ENCODE results near the gene IGSF8. TPM values are rescaled to one million over a fixed set of nuclear protein-coding genes. Genes with fewer than 3 reads are reported as not detected.

IGSF8 gene
- total RNA-seq, 1 donor from 2014 or later = 33.2 TPM

DNA sequence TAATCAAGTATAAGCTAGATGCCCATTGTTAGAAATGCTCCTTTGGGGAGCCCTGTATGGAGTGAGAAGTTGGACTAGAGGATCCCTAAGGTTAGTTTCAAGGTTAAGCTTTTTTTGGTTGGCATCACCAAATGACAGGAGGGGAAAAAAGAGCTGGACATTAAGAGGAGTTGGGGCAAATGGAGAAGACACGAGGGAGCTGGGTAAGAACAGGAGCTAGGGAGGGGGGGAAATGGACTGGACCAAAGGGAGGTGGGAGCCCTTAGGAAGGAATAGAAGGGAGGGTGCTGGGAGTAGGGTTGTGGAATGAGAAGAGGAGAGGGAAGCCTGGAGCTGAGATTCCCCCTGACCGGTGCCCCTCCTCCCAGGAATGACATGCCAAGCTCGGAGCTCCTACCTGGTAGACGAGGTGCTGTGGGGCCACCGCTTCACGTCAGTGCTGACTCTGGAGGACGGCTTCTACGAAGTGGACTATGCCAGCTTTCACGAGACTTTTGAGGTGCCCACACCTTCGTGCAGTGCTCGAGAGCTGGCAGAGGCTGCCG lies 11.2 kb downstream of the IGSF8 start:
- Mint-ChIP-seq H3K4me1 (no peaks in the 10 kb centered on the region), H3K9me3 (no peaks in the 10 kb centered on the region), H3K27me3 (ENCODE audit: low read depth) (peaks cover 33% of the 10 kb centered on the region)

DNA sequence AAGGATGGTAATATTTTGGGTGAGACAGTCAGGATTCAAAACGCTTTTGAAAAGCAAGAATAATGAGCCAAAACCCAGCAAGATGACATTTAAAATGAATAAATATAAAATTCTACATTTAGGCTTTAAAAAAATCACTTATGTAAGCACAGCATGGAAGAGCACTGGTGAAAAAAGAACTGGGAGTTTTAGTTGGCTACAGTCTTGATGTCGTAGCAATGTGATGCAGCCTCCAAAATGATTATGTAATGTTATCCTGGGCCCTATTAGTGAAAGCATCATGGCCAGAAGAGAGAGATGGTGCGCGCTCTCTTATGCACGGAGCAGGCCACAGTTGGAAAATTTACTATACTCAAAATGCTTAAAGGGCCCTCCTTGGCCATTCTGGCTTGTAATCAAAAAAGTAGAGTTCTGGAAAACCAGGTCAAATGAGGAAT lies 11.9 kb downstream of the IGSF8 start:
- Mint-ChIP-seq H3K27me3 (ENCODE audit: low read depth) (peaks cover 40% of the 10 kb centered on the region), H3K9me3 (no peaks in the 10 kb centered on the region), H3K36me3 (peaks cover 5% of the 10 kb centered on the region), H3K27ac (no peak overlapping the region), H3K4me3 (no peak overlapping the region), H3K4me1 (no peaks in the 10 kb centered on the region)
- TF ChIP-seq, protein P1, sequence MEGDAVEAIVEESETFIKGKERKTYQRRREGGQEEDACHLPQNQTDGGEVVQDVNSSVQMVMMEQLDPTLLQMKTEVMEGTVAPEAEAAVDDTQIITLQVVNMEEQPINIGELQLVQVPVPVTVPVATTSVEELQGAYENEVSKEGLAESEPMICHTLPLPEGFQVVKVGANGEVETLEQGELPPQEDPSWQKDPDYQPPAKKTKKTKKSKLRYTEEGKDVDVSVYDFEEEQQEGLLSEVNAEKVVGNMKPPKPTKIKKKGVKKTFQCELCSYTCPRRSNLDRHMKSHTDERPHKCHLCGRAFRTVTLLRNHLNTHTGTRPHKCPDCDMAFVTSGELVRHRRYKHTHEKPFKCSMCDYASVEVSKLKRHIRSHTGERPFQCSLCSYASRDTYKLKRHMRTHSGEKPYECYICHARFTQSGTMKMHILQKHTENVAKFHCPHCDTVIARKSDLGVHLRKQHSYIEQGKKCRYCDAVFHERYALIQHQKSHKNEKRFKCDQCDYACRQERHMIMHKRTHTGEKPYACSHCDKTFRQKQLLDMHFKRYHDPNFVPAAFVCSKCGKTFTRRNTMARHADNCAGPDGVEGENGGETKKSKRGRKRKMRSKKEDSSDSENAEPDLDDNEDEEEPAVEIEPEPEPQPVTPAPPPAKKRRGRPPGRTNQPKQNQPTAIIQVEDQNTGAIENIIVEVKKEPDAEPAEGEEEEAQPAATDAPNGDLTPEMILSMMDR (IDR thresholded peaks at IDR 0.05; ENCODE audit: unreplicated experiment) = no peak
- no peak for DNase-seq (ENCODE audit: low spot score in 2 of 2, unreplicated experiment in 2 of 2)

More for the DNA sequence above, 11.2 kb downstream of the IGSF8 start:
- no peak for DNase-seq (ENCODE audit: low spot score in 2 of 2, unreplicated experiment in 2 of 2)
- Mint-ChIP-seq H3K27ac (no peak overlapping the region), H3K36me3 (peaks cover 5% of the 10 kb centered on the region), H3K4me3 (no peak overlapping the region)
- TF ChIP-seq, protein P1 (IDR thresholded peaks at IDR 0.05; ENCODE audit: unreplicated experiment) = no peak

DNA sequence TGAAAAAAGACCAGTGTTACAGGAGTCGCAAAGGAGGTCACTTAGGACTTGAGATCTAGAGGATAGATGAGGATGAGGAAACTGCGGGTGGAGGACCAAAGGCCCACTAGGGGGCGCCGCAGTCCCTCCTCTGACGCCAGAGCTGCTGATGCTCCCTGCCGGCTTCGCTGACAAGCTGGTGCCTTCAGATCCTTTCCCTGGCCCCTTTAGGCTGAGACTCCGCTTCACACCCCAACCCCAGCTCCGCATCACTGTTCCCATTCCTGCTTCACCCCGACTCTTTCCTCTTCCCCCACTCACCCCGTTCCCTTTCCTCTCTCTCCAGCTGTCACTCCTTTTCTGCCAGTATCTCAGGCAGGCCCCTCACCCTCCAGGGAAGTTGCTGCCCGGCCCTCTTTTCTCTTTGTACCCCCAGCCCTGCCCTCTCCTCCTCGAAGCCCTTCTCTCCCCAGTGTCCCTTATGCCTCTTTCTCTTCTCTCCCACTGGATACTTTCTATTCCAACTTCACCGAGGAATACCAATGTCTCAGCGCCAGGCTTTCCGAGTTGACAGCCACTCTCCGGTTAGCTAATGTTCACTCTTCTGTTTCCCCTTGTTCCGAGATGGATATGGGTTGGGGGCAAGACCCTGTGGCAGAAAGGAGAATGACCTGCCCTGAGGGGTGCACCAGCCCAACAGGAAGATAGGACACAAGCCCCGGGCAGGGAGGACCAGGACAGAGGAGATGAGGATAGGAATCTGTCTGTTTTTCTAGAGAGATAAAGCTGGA lies 12.5 kb downstream of the IGSF8 start:
- Mint-ChIP-seq H3K27me3 (ENCODE audit: low read depth) (peaks cover 46% of the 10 kb centered on the region), H3K27ac (no peak overlapping the region), H3K9me3 (no peaks in the 10 kb centered on the region), H3K36me3 (peaks cover 5% of the 10 kb centered on the region), H3K4me1 (no peaks in the 10 kb centered on the region), H3K4me3 (no peak overlapping the region)
- DNase-seq (ENCODE audit: low spot score in 2 of 2, unreplicated experiment in 2 of 2) = peak in 1 of 2 experiments; percentile 82
- TF ChIP-seq, protein P1 (IDR thresholded peaks at IDR 0.05; ENCODE audit: unreplicated experiment) = peak; percentile 60

DNA sequence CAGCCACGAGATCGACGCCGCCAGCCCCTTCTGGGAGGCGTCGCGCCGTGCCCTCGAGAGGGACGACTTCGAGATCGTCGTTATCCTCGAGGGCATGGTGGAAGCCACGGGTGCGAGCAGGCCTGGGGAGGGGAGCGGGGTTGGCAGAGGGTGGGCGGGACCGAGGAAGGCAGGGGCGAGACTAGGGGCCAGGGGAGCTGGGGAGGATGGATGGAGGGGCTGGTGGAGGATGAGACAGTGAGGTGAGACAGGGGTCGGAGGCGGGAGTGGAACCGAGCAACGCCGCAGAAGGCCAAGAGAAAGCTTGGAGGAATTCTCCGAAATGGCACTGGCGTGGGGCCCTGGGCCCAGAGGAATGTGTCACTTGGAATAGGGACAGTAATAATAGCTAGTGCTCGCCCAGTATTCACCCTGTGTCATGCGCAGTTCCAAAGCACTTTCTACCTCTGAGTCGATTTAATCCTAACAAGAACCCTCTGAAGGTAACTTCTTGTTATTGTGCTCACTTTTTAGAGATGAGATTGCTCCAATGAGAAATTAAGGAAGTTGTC lies 13.6 kb downstream of the IGSF8 start:
- no peak for DNase-seq (ENCODE audit: low spot score in 2 of 2, unreplicated experiment in 2 of 2)
- H3K27me3 Mint-ChIP-seq (ENCODE audit: low read depth) = peaks cover 56% of the 10 kb centered on the region

DNA sequence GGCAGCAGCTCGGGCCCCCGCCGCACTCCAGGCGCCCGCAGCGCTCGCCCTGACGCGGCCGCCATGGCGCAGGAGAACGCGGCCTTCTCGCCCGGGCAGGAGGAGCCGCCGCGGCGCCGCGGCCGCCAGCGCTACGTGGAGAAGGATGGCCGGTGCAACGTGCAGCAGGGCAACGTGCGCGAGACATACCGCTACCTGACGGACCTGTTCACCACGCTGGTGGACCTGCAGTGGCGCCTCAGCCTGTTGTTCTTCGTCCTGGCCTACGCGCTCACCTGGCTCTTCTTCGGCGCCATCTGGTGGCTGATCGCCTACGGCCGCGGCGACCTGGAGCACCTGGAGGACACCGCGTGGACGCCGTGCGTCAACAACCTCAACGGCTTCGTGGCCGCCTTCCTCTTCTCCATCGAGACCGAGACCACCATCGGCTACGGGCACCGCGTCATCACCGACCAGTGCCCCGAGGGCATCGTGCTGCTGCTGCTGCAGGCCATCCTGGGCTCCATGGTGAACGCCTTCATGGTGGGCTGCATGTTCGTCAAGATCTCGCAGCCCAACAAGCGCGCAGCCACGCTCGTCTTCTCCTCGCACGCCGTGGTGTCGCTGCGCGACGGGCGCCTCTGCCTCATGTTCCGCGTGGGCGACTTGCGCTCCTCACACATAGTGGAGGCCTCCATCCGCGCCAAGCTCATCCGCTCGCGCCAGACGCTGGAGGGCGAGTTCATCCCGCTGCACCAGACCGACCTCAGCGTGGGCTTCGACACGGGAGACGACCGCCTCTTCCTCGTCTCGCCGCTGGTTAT lies 14.2 kb downstream of the IGSF8 start:
- TF ChIP-seq, protein P1 (IDR thresholded peaks at IDR 0.05; ENCODE audit: unreplicated experiment) = peak; percentile 49
- Mint-ChIP-seq H3K27ac (no peak overlapping the region), H3K36me3 (peaks cover 5% of the 10 kb centered on the region), H3K4me1 (no peaks in the 10 kb centered on the region), H3K9me3 (no peaks in the 10 kb centered on the region), H3K27me3 (ENCODE audit: low read depth) (peaks cover 63% of the 10 kb centered on the region), H3K4me3 (peak overlapping the region; percentile 48)
- peak; percentile 50 to 78 for DNase-seq (ENCODE audit: low spot score in 2 of 2, unreplicated experiment in 2 of 2)

More for the DNA sequence above, 13.6 kb downstream of the IGSF8 start:
- Mint-ChIP-seq H3K9me3 (no peaks in the 10 kb centered on the region), H3K4me1 (no peaks in the 10 kb centered on the region), H3K36me3 (peaks cover 5% of the 10 kb centered on the region), H3K27ac (no peak overlapping the region), H3K4me3 (no peak overlapping the region)
- TF ChIP-seq, protein P1 (IDR thresholded peaks at IDR 0.05; ENCODE audit: unreplicated experiment) = no peak

Data from mesothelial cell of epicardium (in vitro differentiated cells).